ENCODE results near the gene P4HB.

- TF ChIP-seq CTCF (IDR thresholded peaks at IDR 0.05) (peak in 1 of 6 experiments; percentile 18), POLR2A (IDR thresholded peaks at IDR 0.05) (peak in 3 of 4 donors; percentile 15 to 96 (median 87)), POLR2AphosphoS5 (IDR thresholded peaks at IDR 0.05) (peak; percentile 95), EP300 (IDR thresholded peaks at IDR 0.05) (peak in 1 of 4 donors; percentile 66)
These were observed 27.0 kb downstream of the P4HB start, which contains the start of gene MCRIP1 for GRCh38 chr17:81833160-81833920.

Data from upper lobe of left lung (tissue), 4 donors.